RWPE2 (cell line): ENCODE measurements around the gene RAB15.

ENCODE experiments used
- ATAC-seq: fragments of 200-7000 bp; cut with Tn5 transposase; 3 replicates; pipeline ENCODE4 v1.9.1; 2021; ENCODE audit warnings: low read depth
- DNase-seq: peaks from one replicate; pipeline ENCODE4 v3.0.0-alpha.2; 2020; ENCODE audit warnings: low spot score
- H3K27ac ChIP-seq: fragments of 450-650 bp; 2 replicates; pipeline ENCODE4 v1.5.1; 2017; ENCODE audit warnings: mild to moderate bottlenecking; ENCODE audit not compliant: poor library complexity, severe bottlenecking
- H3K27me3 ChIP-seq: fragments of 250-450 bp; sonication (Bioruptor Pico); 2 replicates; pipeline ENCODE4 v1.5.1; 2021; ENCODE audit warnings: mild to moderate bottlenecking, moderate library complexity; ENCODE audit not compliant: insufficient read depth, poor library complexity, severe bottlenecking
- H3K36me3 ChIP-seq: fragments of 250-450 bp; sonication (Bioruptor Pico); 2 replicates; pipeline ENCODE4 v1.5.1; 2020; ENCODE audit warnings: low read depth, mild to moderate bottlenecking, moderate library complexity
- H3K4me1 ChIP-seq: fragments of 250-450 bp; sonication (Bioruptor Pico); 2 replicates; pipeline ENCODE4 v1.5.1; 2021; ENCODE audit warnings: mild to moderate bottlenecking, moderate library complexity; ENCODE audit not compliant: insufficient read depth, poor library complexity, severe bottlenecking
- H3K4me3 ChIP-seq: fragments of 250-450 bp; sonication (Bioruptor Pico); 2 replicates; pipeline ENCODE4 v1.5.1; 2021; ENCODE audit warnings: mild to moderate bottlenecking, moderate library complexity; ENCODE audit not compliant: severe bottlenecking
- H3K9me3 ChIP-seq: fragments of 250-450 bp; sonication (Bioruptor Pico); 2 replicates; pipeline ENCODE4 v1.5.1; 2021; ENCODE audit warnings: mild to moderate bottlenecking, moderate library complexity; ENCODE audit not compliant: severe bottlenecking
- CTCF ChIP-seq: fragments of 450-650 bp; IDR thresholded peaks from one replicate; pipeline ENCODE4 v1.5.1; 2017; ENCODE audit warnings: mild to moderate bottlenecking, moderate library complexity; ENCODE audit not compliant: poor library complexity, severe bottlenecking

Gene RAB15

GRCh38 chr14:64934338-64934929 lies 37.7 kb downstream of the RAB15 start:
- H3K27ac ChIP-seq, result no peak overlapping the region
- H3K4me1 ChIP-seq, result no peaks in the 10 kb centered on the region
- no peak for ATAC-seq
- H3K36me3 ChIP-seq, result peaks cover 56% of the 10 kb centered on the region
- no peak for TF ChIP-seq CTCF
- H3K4me3 ChIP-seq, result no peak overlapping the region
- no peak for DNase-seq
- no peaks in the 10 kb centered on the region for H3K9me3 ChIP-seq
- H3K27me3 ChIP-seq, result no peaks in the 10 kb centered on the region

- DNase-seq, result no peak
- TF ChIP-seq CTCF, result no peak
- Histone ChIP-seq H3K27me3 (no peaks in the 10 kb centered on the region), H3K27ac (no peak overlapping the region), H3K36me3 (peaks cover 76% of the 10 kb centered on the region), H3K9me3 (no peaks in the 10 kb centered on the region), H3K4me3 (no peak overlapping the region), H3K4me1 (no peaks in the 10 kb centered on the region)
- no peak for ATAC-seq
Measured at GRCh38 chr14:64932231-64932630, 39.9 kb downstream of the RAB15 start.

- H3K4me1 ChIP-seq, result no peaks in the 10 kb centered on the region
- no peak for ATAC-seq
Measured at GRCh38 chr14:64931123-64931522, 41.0 kb downstream of the RAB15 start.

GRCh38 chr14:64930085-64930843 lies 41.9 kb downstream of the RAB15 start:
- Histone ChIP-seq H3K4me3 (no peak overlapping the region), H3K9me3 (no peaks in the 10 kb centered on the region), H3K27me3 (no peaks in the 10 kb centered on the region), H3K27ac (no peak overlapping the region), H3K36me3 (peaks cover 92% of the 10 kb centered on the region), H3K4me1 (no peaks in the 10 kb centered on the region)
- no peak for DNase-seq
- no peak for TF ChIP-seq CTCF
- ATAC-seq, result no peak

More at GRCh38 chr14:64931123-64931522, 41.0 kb downstream of the RAB15 start:
- Histone ChIP-seq H3K27me3 (no peaks in the 10 kb centered on the region), H3K36me3 (peaks cover 87% of the 10 kb centered on the region), H3K9me3 (no peaks in the 10 kb centered on the region), H3K4me3 (no peak overlapping the region), H3K27ac (no peak overlapping the region)
- DNase-seq, result no peak
- TF ChIP-seq CTCF, result no peak

GRCh38 chr14:64929014-64929359 lies 43.1 kb downstream of the RAB15 start:
- Histone ChIP-seq H3K27ac (no peak overlapping the region), H3K27me3 (no peaks in the 10 kb centered on the region), H3K9me3 (no peaks in the 10 kb centered on the region), H3K4me3 (no peak overlapping the region), H3K4me1 (no peaks in the 10 kb centered on the region), H3K36me3 (peaks cover 92% of the 10 kb centered on the region)
- no peak for TF ChIP-seq CTCF
- ATAC-seq (no peak), DNase-seq (no peak)
